ENCODE measurements around the gene ORC5. TPM values are rescaled to one million over a fixed set of nuclear protein-coding genes. Genes with fewer than 3 reads are reported as not detected.
"Not testable (repeated sequence)": the region's sequence is repeated elsewhere in the genome, so short reads cannot be mapped to it uniquely, and the experiment has no call there.

ORC5 gene
- total RNA-seq, 1 experiment from 2014 or later = 25.9 TPM

DNA sequence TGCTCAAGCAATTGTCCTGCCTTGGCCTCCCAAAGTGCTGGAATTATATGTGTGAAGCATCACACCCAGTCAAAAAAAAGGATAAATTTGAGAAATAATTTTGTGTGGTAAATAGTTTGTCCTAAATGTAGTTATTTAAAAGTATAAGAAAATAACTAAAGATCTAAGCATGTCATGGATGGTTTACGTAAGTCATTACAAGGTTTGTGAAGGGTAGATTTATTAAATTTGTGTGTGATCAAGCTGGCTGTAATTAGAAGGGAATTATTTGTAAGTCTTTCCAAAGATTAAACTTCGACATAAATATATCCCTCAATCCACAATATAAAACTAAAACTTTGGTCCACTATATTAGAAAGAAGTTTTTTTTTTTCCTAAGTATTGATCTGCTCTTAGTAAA is 28.6 kb downstream of the ORC5 start:
- no peaks in the 10 kb centered on the region; the same call in 1 of the 2 replicates for H3K27me3 Mint-ChIP-seq (ENCODE audit: low read depth)
- no peak overlapping the region for H3K23ac ChIP-seq (ENCODE audit: insufficient read length, low read depth, low read length)
- no peak overlapping the region for H2BK120ac ChIP-seq (ENCODE audit: low read depth, low read length, poor library complexity, severe bottlenecking)
- H3K27ac Mint-ChIP-seq = no peak overlapping the region
- DNase-seq = no peak
- H3K9ac ChIP-seq (ENCODE audit: extremely low read depth, insufficient read length, low read length) = no peak overlapping the region
- H2AK5ac ChIP-seq (ENCODE audit: insufficient read length, low read length) = no peak overlapping the region
- H4K8ac ChIP-seq (replicated peaks; ENCODE audit: insufficient read length, low read depth, low read length) = no peak overlapping the region
- no peak overlapping the region for H4K5ac ChIP-seq (ENCODE audit: insufficient read length, low read depth, low read length)
- H3K56ac ChIP-seq (ENCODE audit: insufficient read length, low read depth, low read length) = no peak overlapping the region
- H3K18ac ChIP-seq (ENCODE audit: insufficient read length, low read depth, low read length) = no peak overlapping the region
- no peak overlapping the region for H2BK15ac ChIP-seq (ENCODE audit: low read depth, low read length)
- H2BK5ac ChIP-seq (ENCODE audit: insufficient read length, low read length) = no peak overlapping the region
- H3K4me1 Mint-ChIP-seq = peaks cover 22% of the 10 kb centered on the region in 2 experiments
- H3K27ac ChIP-seq (ENCODE audit: insufficient read length, low read depth, low read length) = no peak overlapping the region
- peaks cover 42 to 54% of the 10 kb centered on the region in 2 experiments for H3K9me3 Mint-ChIP-seq
- H3K79me2 ChIP-seq (ENCODE audit: insufficient read depth, low read length) = no peaks in the 10 kb centered on the region
- no peaks in the 10 kb centered on the region for H3K23me2 ChIP-seq (ENCODE audit: insufficient read length, low read depth, low read length, poor library complexity, severe bottlenecking)
- no peaks in the 10 kb centered on the region for H3K27me3 ChIP-seq (ENCODE audit: insufficient read depth, low read length)
- H3K4me3 Mint-ChIP-seq = no peak overlapping the region
- H4K20me1 ChIP-seq (ENCODE audit: control insufficient read depth, insufficient read depth, insufficient read length) = no peaks in the 10 kb centered on the region
- no peak overlapping the region for H3K14ac ChIP-seq (ENCODE audit: insufficient read depth, low read length)
- no peak overlapping the region for H3K4me2 ChIP-seq (ENCODE audit: insufficient read depth, insufficient read length, low read length)
- H3K9me3 ChIP-seq (ENCODE audit: control insufficient read depth, low read depth, low read length) = peaks cover 22% of the 10 kb centered on the region
- TF ChIP-seq, protein P1, sequence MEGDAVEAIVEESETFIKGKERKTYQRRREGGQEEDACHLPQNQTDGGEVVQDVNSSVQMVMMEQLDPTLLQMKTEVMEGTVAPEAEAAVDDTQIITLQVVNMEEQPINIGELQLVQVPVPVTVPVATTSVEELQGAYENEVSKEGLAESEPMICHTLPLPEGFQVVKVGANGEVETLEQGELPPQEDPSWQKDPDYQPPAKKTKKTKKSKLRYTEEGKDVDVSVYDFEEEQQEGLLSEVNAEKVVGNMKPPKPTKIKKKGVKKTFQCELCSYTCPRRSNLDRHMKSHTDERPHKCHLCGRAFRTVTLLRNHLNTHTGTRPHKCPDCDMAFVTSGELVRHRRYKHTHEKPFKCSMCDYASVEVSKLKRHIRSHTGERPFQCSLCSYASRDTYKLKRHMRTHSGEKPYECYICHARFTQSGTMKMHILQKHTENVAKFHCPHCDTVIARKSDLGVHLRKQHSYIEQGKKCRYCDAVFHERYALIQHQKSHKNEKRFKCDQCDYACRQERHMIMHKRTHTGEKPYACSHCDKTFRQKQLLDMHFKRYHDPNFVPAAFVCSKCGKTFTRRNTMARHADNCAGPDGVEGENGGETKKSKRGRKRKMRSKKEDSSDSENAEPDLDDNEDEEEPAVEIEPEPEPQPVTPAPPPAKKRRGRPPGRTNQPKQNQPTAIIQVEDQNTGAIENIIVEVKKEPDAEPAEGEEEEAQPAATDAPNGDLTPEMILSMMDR (conservative IDR thresholded peaks at IDR 0.05) = no peak
- H3K4me1 ChIP-seq (ENCODE audit: insufficient read depth, low read length) = peaks cover 4% of the 10 kb centered on the region; the same call in 1 of the 2 replicates
- no peak overlapping the region for H2BK20ac ChIP-seq (ENCODE audit: low read depth, low read length, poor library complexity, severe bottlenecking)
- H2AFZ ChIP-seq (ENCODE audit: low read length) = no peak overlapping the region
- no peak overlapping the region for H3T11ph ChIP-seq (ENCODE audit: low read length)
- H2BK12ac ChIP-seq (ENCODE audit: insufficient read length, low read depth, low read length) = no peak overlapping the region
- H4K91ac ChIP-seq (ENCODE audit: insufficient read length, low read depth, low read length) = no peak overlapping the region
- H3K36me3 Mint-ChIP-seq (ENCODE audit: insufficient read depth in 1 of 3, low read depth in 3 of 3) = peaks cover 68 to 70% (median 69%) of the 10 kb centered on the region in 3 experiments
- H3K79me1 ChIP-seq (ENCODE audit: insufficient read depth, low read depth, low read length, poor library complexity, severe bottlenecking) = no peaks in the 10 kb centered on the region
- WGBS (ENCODE audit: extremely low coverage, insufficient read length, low lambda C conversion rate) = no CpG with 5 or more reads among the region's 2 CpGs
- no peak overlapping the region for H3K4ac ChIP-seq (ENCODE audit: low read depth, low read length)

DNA sequence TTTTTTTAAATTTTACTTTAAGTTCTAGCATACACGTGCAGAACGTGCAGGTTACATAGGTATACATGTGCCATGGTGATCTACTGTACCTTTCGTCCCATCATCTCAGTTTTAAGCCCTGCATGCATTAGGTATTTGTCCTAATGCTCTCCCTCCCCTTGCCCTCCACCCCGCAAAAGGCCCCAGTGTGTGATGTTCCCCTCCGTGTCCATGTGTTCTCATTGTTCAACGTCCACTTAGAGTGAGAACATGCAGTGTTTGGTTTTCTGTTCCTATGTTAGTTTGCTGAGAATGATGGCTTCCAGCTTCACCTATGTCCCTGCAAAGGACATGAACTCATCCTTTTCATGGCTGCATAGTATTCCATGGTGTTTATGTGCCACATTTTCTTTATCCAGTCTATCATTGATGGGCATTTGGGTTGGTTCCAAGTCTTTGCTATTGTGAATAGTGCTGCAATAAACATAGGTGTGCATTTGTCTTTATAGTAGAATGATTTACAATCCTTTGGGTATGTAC is 30.2 kb downstream of the ORC5 start:
- not testable (repeated sequence) for DNase-seq; H3K79me2 ChIP-seq (ENCODE audit: insufficient read depth, low read length); H3K27me3 ChIP-seq (ENCODE audit: insufficient read depth, low read length); H3K18ac ChIP-seq (ENCODE audit: insufficient read length, low read depth, low read length); H2BK20ac ChIP-seq (ENCODE audit: low read depth, low read length, poor library complexity, severe bottlenecking); H2BK15ac ChIP-seq (ENCODE audit: low read depth, low read length); H3K23ac ChIP-seq (ENCODE audit: insufficient read length, low read depth, low read length); H3K14ac ChIP-seq (ENCODE audit: insufficient read depth, low read length); H3K23me2 ChIP-seq (ENCODE audit: insufficient read length, low read depth, low read length, poor library complexity, severe bottlenecking); H2BK12ac ChIP-seq (ENCODE audit: insufficient read length, low read depth, low read length); H3K27ac Mint-ChIP-seq; H2BK5ac ChIP-seq (ENCODE audit: insufficient read length, low read length); H3K4me1 ChIP-seq (ENCODE audit: insufficient read depth, low read length); H4K8ac ChIP-seq (replicated peaks; ENCODE audit: insufficient read length, low read depth, low read length); H3K27ac ChIP-seq (ENCODE audit: insufficient read length, low read depth, low read length); H3K79me1 ChIP-seq (ENCODE audit: insufficient read depth, low read depth, low read length, poor library complexity, severe bottlenecking); H2AFZ ChIP-seq (ENCODE audit: low read length); H3K4ac ChIP-seq (ENCODE audit: low read depth, low read length); H2BK120ac ChIP-seq (ENCODE audit: low read depth, low read length, poor library complexity, severe bottlenecking); H2AK5ac ChIP-seq (ENCODE audit: insufficient read length, low read length); H3K4me2 ChIP-seq (ENCODE audit: insufficient read depth, insufficient read length, low read length); H3K9ac ChIP-seq (ENCODE audit: extremely low read depth, insufficient read length, low read length); H3K27me3 Mint-ChIP-seq (ENCODE audit: low read depth); H3K56ac ChIP-seq (ENCODE audit: insufficient read length, low read depth, low read length); H3K4me3 Mint-ChIP-seq; H4K20me1 ChIP-seq (ENCODE audit: control insufficient read depth, insufficient read depth, insufficient read length); H4K5ac ChIP-seq (ENCODE audit: insufficient read length, low read depth, low read length); H4K91ac ChIP-seq (ENCODE audit: insufficient read length, low read depth, low read length); H3T11ph ChIP-seq (ENCODE audit: low read length)
- Mint-ChIP-seq H3K4me1 (peaks cover 24 to 27% of the 10 kb centered on the region in 2 experiments), H3K9me3 (peaks cover 42 to 44% of the 10 kb centered on the region in 2 experiments), H3K36me3 (ENCODE audit: insufficient read depth in 1 of 3, low read depth in 3 of 3) (peaks cover 53 to 57% (median 55%) of the 10 kb centered on the region in 3 experiments)
- no CpG with 5 or more reads among the region's 6 CpGs for WGBS (ENCODE audit: extremely low coverage, insufficient read length, low lambda C conversion rate)
- peaks cover 16% of the 10 kb centered on the region for H3K9me3 ChIP-seq (ENCODE audit: control insufficient read depth, low read depth, low read length)
